Progenitor cell of endocrine pancreas (in vitro differentiated cells): ENCODE data around the gene SLC4A2. TPM values are rescaled to one million over a fixed set of nuclear protein-coding genes. Genes with fewer than 3 reads are reported as not detected.

Experiments
- DNase-seq: peaks from one replicate; pipeline ENCODE4 v3.0.0; 2021; ENCODE audit warnings: low spot score; ENCODE audit not compliant: unreplicated experiment
- H3K27ac Mint-ChIP-seq: 2 replicates; pipeline ENCODE4 v1.8.0; 2021; ENCODE audit warnings: mild to moderate bottlenecking, moderate library complexity, mixed read lengths
- H3K27me3 Mint-ChIP-seq: 2 replicates; pipeline ENCODE4 v1.8.0; 2021; ENCODE audit warnings: mixed read lengths
- H3K36me3 Mint-ChIP-seq: 2 replicates; pipeline ENCODE4 v1.8.0; 2022; ENCODE audit warnings: mixed read lengths; ENCODE audit not compliant: insufficient read depth
- H3K4me1 Mint-ChIP-seq: 2 replicates; pipeline ENCODE4 v1.8.0; 2021; ENCODE audit warnings: low read depth, mixed read lengths
- H3K4me3 Mint-ChIP-seq: 2 replicates; pipeline ENCODE4 v1.8.0; 2021; ENCODE audit warnings: low read depth, mild to moderate bottlenecking, moderate library complexity, mixed read lengths
- H3K9me3 Mint-ChIP-seq: 2 replicates; pipeline ENCODE4 v1.8.0; 2021; ENCODE audit warnings: low read depth, mixed read lengths
- total RNA-seq: library from RNA; stranded (reverse); gene quantifications from 2 replicates; pipeline ENCODE4 v1.2.1, GENCODE V29; 2021
- TF ChIP-seq, protein P1 (sequence below): fragments of 200-600 bp; sonication (generic); IDR thresholded peaks from one replicate; pipeline ENCODE4 v1.5.0; 2021; ENCODE audit warnings: antibody characterized with exemption, mild to moderate bottlenecking; ENCODE audit not compliant: unreplicated experiment

Gene SLC4A2
- total RNA-seq, 1 donor from 2014 or later, result 213 TPM

DNA sequence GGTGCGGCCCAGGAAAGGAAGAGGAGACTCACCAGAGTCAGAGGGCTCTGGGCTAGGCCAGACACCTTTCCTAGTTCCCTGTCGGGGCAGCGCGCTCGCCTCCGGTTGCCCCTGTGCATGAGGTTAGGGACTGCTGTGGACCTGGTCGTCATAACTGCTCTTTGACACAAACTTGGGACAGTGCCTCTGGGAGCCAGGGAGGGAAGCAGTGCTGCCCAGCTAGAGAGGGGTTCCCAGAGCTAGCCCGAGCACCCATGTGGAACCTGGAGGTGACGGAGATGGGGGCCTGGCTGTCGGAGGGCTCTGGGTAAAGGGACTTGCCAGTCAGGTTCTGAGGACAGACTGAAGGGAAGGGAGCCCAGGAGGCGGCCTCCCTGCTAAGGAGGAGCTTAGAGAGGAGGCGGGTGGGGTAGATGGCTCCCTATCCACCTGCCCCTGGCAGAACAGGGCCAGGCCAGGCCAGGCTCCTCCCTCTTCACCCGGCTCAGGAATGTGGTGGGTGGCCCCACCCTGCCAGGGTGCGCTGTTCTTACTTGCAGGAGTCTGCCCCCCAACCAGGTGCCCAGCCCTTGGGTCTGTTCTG lies 56.5 kb downstream of the SLC4A2 start:
- TF ChIP-seq, protein P1, sequence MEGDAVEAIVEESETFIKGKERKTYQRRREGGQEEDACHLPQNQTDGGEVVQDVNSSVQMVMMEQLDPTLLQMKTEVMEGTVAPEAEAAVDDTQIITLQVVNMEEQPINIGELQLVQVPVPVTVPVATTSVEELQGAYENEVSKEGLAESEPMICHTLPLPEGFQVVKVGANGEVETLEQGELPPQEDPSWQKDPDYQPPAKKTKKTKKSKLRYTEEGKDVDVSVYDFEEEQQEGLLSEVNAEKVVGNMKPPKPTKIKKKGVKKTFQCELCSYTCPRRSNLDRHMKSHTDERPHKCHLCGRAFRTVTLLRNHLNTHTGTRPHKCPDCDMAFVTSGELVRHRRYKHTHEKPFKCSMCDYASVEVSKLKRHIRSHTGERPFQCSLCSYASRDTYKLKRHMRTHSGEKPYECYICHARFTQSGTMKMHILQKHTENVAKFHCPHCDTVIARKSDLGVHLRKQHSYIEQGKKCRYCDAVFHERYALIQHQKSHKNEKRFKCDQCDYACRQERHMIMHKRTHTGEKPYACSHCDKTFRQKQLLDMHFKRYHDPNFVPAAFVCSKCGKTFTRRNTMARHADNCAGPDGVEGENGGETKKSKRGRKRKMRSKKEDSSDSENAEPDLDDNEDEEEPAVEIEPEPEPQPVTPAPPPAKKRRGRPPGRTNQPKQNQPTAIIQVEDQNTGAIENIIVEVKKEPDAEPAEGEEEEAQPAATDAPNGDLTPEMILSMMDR, result no peak
- H3K4me3 Mint-ChIP-seq, result peak overlapping the region; percentile 72
- DNase-seq, result no peak
- H3K9me3 Mint-ChIP-seq, result no peaks in the 10 kb centered on the region
- peaks cover 2% of the 10 kb centered on the region for H3K27me3 Mint-ChIP-seq
- H3K36me3 Mint-ChIP-seq, result peaks cover 7% of the 10 kb centered on the region
- no peak overlapping the region for H3K27ac Mint-ChIP-seq
- peaks cover 32% of the 10 kb centered on the region for H3K4me1 Mint-ChIP-seq

DNA sequence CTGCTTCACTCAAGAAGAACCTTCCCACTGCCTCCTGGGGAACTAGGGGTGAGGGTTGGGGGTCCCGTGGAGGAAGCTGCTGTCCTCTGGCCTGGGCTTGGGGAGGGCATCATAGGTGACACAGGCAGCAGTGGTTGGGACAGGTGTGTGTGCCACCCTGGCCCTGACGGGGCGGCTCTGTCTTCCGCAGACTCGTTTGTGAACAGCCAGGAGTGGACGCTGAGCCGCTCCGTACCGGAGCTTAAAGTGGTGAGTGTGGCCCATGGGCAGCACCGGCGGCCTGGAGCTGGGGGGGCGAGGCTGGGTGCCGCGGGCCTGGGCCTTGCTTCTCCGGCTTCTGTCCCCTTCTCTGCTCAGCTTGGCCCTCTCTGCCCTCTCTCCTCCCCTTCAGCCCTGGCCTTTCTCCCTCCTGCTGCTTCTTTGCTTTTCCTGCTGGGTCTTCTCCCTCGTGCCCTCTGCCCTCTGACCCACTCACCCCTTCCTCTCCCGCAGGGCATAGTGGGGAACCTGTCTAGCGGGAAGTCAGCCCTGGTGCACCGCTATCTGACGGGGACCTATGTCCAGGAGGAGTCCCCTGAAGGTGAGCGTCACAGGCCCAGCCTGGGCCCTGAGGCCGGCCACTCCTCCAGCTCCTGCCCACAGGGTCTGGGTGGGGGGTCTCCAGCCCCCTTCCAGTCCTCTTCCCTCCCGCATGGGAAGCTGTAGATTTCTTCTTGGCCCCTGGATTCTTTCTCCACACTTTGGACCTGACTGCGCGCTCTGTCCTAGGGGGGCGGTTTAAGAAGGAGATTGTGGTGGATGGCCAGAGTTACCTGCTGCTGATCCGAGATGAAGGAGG lies 57.4 kb downstream of the SLC4A2 start:
- H3K27ac Mint-ChIP-seq, result no peak overlapping the region
- H3K4me1 Mint-ChIP-seq, result peaks cover 26% of the 10 kb centered on the region
- peaks cover 11% of the 10 kb centered on the region for H3K36me3 Mint-ChIP-seq
- no peaks in the 10 kb centered on the region for H3K9me3 Mint-ChIP-seq
- TF ChIP-seq, protein P1, result no peak
- peak overlapping the region; percentile 11 for H3K4me3 Mint-ChIP-seq
- peaks cover 2% of the 10 kb centered on the region for H3K27me3 Mint-ChIP-seq
- no peak for DNase-seq

- peaks cover 2% of the 10 kb centered on the region for H3K27me3 Mint-ChIP-seq
- H3K4me1 Mint-ChIP-seq, result peaks cover 18% of the 10 kb centered on the region
- H3K9me3 Mint-ChIP-seq, result no peaks in the 10 kb centered on the region
- no peak overlapping the region for H3K27ac Mint-ChIP-seq
- no peak for DNase-seq
- peaks cover 12% of the 10 kb centered on the region for H3K36me3 Mint-ChIP-seq
- no peak overlapping the region for H3K4me3 Mint-ChIP-seq
- TF ChIP-seq, protein P1, result no peak
These were observed 58.2 kb downstream of the SLC4A2 start for GRCh38 chr7:151117565-151117964.

DNA sequence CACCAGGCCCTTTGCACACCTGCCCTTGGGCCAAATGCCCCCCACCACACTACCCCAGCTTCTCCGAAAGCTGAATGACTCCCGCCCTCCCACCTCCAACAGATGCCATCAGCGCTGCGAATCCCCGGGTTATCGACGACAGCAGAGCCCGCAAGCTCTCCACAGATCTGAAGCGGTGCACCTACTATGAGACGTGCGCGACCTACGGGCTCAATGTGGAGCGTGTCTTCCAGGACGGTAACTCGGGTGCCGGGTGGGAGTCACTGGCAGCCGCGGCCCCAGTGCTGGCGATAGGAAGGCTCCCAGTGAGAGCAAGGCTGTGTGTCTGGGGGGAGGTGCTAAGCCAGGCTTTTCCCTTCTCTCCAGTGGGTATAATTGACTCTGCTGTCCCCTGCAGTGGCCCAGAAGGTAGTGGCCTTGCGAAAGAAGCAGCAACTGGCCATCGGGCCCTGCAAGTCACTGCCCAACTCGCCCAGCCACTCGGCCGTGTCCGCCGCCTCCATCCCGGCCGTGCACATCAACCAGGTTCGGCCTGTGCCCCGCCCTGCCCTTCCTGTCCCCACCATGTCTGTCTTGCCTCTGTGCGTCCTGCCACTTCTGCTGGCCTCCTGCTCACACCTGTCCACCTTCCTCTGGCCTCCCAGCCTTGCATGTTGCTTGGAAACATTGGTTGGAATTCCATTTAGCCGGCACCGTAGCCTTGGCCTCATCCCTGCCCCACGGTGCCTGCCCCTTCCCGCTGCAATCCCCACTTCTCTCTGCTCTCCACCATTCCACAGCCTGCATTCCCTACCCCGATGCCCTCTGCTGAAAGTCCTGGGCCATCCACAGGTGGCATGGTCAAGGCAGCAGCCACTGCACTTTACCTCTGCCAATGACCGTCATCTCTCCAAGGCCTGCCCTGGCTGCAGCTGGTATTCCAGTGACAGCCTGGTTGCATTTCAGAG lies 59.0 kb downstream of the SLC4A2 start:
- Mint-ChIP-seq H3K4me1 (peaks cover 10% of the 10 kb centered on the region), H3K4me3 (peak overlapping the region; percentile 8), H3K36me3 (peaks cover 13% of the 10 kb centered on the region), H3K27ac (no peak overlapping the region), H3K9me3 (no peaks in the 10 kb centered on the region), H3K27me3 (peaks cover 2% of the 10 kb centered on the region)
- TF ChIP-seq, protein P1, result no peak
- DNase-seq, result no peak

- no peaks in the 10 kb centered on the region for H3K9me3 Mint-ChIP-seq
- peaks cover 2% of the 10 kb centered on the region for H3K27me3 Mint-ChIP-seq
- no peak overlapping the region for H3K4me3 Mint-ChIP-seq
- TF ChIP-seq, protein P1, result no peak
- peaks cover 19% of the 10 kb centered on the region for H3K36me3 Mint-ChIP-seq
- DNase-seq, result no peak
- no peak overlapping the region for H3K27ac Mint-ChIP-seq
- H3K4me1 Mint-ChIP-seq, result peaks cover 5% of the 10 kb centered on the region
These were observed 59.6 kb downstream of the SLC4A2 start for GRCh38 chr7:151119055-151119415.
